Measurements from ENCODE around the gene KCNAB1.

GRCh38 chr3:156483002-156483401, 362.6 kb downstream of the KCNAB1 start:
- TF ChIP-seq CTCF (IDR thresholded peaks at IDR 0.05) (no peak), EZH2 (IDR thresholded peaks at IDR 0.05; ENCODE audit: borderline replicate concordance, insufficient read depth, low read depth, low read length, poor library complexity, severe bottlenecking) (no peak)

All from B cell (primary cell).